Neural cell (in vitro differentiated cells): ENCODE measurements around the gene GLYATL1.

Experiments
- EP300 ChIP-seq: fragments of 450-650 bp; conservative IDR thresholded peaks from 2 replicates; pipeline ENCODE4 v1.6.1; 2014; ENCODE audit warnings: antibody characterized with exemption, mild to moderate bottlenecking, moderate library complexity; ENCODE audit not compliant: poor library complexity, severe bottlenecking
- EZH2 ChIP-seq: fragments of 200-600, 300-800 bp; shearing (Covaris generic), sonication (generic); IDR thresholded peaks from 2 replicates; pipeline ENCODE4 v1.6.1; 2014; ENCODE audit warnings: antibody characterized with exemption, low read length, borderline replicate concordance, mild to moderate bottlenecking; ENCODE audit not compliant: insufficient read depth, poor library complexity, severe bottlenecking
- TAF1 ChIP-seq: IDR thresholded peaks from 2 replicates; pipeline ENCODE4 v1.6.1; 2012; ENCODE audit warnings: low read depth
- TF ChIP-seq, protein P1 (sequence below): fragments of 450-650 bp; IDR thresholded peaks from 2 replicates; pipeline ENCODE4 v1.5.1; 2014; ENCODE audit warnings: antibody characterized with exemption, mild to moderate bottlenecking, moderate library complexity; ENCODE audit not compliant: poor library complexity, severe bottlenecking

DNA sequence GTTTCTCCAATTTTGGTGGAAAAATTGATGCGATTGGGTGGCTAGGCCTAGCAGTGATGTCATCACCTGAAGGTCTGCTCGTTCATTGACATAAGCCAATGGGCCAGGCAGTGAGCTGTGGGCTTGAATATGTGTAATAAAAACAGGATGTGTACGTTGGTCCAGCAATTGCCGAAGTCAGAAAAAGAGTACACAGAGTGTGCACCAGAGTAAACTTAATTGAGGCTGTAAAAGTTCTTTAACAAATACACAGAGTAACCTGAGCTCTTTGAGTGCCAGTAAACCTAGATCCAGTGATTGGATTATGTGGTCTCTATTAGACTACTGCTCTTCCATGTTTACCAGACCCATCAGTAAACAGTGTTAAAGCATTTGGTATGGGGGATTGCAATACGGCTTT is 13.0 kb upstream of the GLYATL1 start:
- TF ChIP-seq EZH2 (no peak), TAF1 (no peak), EP300 (no peak)
- TF ChIP-seq, protein P1, sequence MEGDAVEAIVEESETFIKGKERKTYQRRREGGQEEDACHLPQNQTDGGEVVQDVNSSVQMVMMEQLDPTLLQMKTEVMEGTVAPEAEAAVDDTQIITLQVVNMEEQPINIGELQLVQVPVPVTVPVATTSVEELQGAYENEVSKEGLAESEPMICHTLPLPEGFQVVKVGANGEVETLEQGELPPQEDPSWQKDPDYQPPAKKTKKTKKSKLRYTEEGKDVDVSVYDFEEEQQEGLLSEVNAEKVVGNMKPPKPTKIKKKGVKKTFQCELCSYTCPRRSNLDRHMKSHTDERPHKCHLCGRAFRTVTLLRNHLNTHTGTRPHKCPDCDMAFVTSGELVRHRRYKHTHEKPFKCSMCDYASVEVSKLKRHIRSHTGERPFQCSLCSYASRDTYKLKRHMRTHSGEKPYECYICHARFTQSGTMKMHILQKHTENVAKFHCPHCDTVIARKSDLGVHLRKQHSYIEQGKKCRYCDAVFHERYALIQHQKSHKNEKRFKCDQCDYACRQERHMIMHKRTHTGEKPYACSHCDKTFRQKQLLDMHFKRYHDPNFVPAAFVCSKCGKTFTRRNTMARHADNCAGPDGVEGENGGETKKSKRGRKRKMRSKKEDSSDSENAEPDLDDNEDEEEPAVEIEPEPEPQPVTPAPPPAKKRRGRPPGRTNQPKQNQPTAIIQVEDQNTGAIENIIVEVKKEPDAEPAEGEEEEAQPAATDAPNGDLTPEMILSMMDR: no peak
